Testis (tissue), 2 donors: Measurements from ENCODE around the gene SRSF5.
A peak's percentile ranks its signal among the peaks of the same experiment; 100 is the strongest.

ENCODE experiments used
- POLR2A ChIP-seq: fragments of 450-650 bp; IDR thresholded peaks from one replicate; pipeline ENCODE4 v1.6.1; 2017; ENCODE audit warnings: antibody characterized with exemption, mild to moderate bottlenecking, moderate library complexity
- TF ChIP-seq, protein P1 (sequence below), 3 experiments: fragments of 450-650 bp in 2 of 3; fragments of 200-600 bp in 1 of 3; sonication (generic) in 1 of 3; IDR thresholded peaks; one replicate each; pipeline ENCODE4 v1.5.1; 2016 to 2019; ENCODE audit warnings: antibody characterized with exemption in 3 of 3, mild to moderate bottlenecking in 2 of 3, moderate library complexity in 1 of 3

- TF ChIP-seq POLR2A = no peak
- TF ChIP-seq, protein P1, sequence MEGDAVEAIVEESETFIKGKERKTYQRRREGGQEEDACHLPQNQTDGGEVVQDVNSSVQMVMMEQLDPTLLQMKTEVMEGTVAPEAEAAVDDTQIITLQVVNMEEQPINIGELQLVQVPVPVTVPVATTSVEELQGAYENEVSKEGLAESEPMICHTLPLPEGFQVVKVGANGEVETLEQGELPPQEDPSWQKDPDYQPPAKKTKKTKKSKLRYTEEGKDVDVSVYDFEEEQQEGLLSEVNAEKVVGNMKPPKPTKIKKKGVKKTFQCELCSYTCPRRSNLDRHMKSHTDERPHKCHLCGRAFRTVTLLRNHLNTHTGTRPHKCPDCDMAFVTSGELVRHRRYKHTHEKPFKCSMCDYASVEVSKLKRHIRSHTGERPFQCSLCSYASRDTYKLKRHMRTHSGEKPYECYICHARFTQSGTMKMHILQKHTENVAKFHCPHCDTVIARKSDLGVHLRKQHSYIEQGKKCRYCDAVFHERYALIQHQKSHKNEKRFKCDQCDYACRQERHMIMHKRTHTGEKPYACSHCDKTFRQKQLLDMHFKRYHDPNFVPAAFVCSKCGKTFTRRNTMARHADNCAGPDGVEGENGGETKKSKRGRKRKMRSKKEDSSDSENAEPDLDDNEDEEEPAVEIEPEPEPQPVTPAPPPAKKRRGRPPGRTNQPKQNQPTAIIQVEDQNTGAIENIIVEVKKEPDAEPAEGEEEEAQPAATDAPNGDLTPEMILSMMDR (IDR thresholded peaks at IDR 0.05) = peak; percentile 93 to 96 (median 96)
Observed at GRCh38 chr14:69726761-69727511, 40.0 kb upstream of the SRSF5 start.
